HT-29 (cell line): Measurements from ENCODE around the gene RSPO3. TPM values are rescaled to one million over a fixed set of nuclear protein-coding genes. Genes with fewer than 3 reads are reported as not detected.
"Not testable (repeated sequence)": the region's sequence is repeated elsewhere in the genome, so short reads cannot be mapped to it uniquely, and the experiment has no call there.

Experiments
- DNase-seq: peaks from one replicate; pipeline ENCODE4 v3.0.0-alpha.2; 2015; ENCODE audit warnings: low spot score
- total RNA-seq: library from RNA; depleted of rRNA; stranded (reverse); fragments of >200 nt; shearing (Covaris generic); gene quantifications from 2 replicates; pipeline ENCODE4 v1.2.3, GENCODE V29; 2014; rRNA removed

RSPO3 gene
- total RNA-seq, 1 experiment from 2014 or later = not detected

GRCh38 chr6:127202676-127203075, 84.2 kb downstream of the RSPO3 start:
- no peak for DNase-seq

DNA sequence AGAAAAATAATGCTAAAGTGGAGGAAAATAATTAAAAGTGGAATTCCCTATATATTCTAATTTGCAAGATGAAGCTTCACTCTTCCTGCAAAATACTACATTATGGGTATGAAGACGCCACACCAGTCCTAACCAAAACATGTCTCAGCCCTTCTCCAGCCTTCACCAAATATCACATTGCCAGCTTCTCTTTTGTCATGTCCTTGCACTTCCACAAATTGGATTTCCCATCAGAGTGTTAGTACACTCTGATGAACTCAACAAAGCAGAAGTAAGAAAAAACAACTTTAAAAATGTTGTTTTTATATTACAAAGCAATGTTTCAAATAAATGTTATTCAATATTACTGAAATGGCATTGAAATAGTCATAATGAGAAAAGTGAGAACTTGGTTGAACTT, 85.8 kb downstream of the RSPO3 start:
- no peak for DNase-seq

DNA sequence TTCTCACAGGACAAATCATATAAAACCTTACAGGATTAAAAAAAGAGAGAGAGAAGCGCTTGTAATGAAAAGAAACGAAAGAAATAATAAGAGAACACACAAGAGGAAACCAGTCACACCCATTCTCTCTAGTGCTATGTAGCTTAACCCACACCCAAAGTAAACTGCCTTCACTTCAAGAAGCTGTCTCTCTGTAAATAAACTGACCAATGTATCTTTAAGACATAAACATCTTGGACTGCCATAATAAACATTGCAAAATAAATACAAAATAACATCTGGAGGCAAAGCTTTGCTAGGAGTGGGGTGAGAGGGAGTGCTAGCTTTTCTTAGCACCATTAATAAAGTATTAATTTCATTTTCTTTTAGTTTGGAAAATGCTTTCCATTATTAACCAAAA, 86.6 kb downstream of the RSPO3 start:
- DNase-seq = no peak

DNA sequence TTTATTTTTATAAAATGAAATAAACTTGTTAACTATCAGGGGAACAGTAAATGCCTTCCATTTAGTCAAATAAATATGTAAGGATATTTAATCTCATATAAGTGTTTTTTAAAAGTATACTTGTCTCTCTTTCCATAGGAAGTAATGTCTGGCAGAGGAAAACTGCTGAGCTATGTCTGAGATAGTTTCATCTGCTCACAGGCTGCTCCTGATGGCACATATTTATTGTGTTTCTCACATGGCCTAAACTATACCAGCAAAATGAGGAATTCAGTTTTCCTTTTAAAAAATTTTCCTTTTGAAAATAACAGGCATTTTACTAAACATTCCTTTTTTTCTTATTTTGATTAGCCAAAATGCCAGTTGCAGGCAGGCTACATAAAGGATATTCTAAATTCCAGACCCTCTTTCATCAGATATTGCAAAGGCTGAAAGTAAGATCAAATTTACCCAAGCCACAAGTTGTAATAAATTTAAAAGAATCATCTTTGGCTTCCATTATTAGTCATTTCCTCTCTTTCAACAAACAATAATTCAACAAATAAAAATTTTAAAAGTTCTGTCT, 88.1 kb downstream of the RSPO3 start:
- DNase-seq = no peak

GRCh38 chr6:127207591-127208120, 89.2 kb downstream of the RSPO3 start:
- DNase-seq = no peak

- DNase-seq = no peak
Measured at GRCh38 chr6:127210725-127211124, 92.3 kb downstream of the RSPO3 start.

DNA sequence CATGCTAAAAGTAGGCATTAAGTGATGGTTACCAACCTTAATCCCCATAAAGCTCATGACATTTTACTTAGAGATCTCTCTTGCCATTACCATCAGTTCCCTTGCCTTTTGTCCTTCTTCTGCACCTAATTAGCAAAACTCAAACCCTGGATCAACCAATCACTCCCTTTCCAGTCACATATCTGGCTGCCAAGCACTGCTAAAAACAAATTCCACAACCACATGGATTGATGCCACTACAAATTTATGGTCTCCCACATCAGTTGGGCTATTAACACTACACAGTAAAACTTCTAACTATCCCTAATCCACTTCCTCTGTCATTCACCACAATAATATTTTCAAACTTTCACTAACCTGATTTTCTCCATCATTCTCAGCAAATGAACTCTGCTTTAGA, 93.9 kb downstream of the RSPO3 start:
- DNase-seq = no peak

GRCh38 chr6:127214032-127214431, 95.6 kb downstream of the RSPO3 start:
- DNase-seq = not testable (repeated sequence)

GRCh38 chr6:127214531-127214930, 96.1 kb downstream of the RSPO3 start:
- not testable (repeated sequence) for DNase-seq

- DNase-seq = no peak
Measured at GRCh38 chr6:127215931-127216330, 97.5 kb downstream of the RSPO3 start.

- no peak for DNase-seq
Measured at GRCh38 chr6:127216810-127217789, 98.6 kb downstream of the RSPO3 start.

GRCh38 chr6:127219869-127220268, 101.4 kb downstream of the RSPO3 start:
- no peak for DNase-seq

- no peak for DNase-seq
Measured at GRCh38 chr6:127221201-127221600, 102.7 kb downstream of the RSPO3 start.

DNA sequence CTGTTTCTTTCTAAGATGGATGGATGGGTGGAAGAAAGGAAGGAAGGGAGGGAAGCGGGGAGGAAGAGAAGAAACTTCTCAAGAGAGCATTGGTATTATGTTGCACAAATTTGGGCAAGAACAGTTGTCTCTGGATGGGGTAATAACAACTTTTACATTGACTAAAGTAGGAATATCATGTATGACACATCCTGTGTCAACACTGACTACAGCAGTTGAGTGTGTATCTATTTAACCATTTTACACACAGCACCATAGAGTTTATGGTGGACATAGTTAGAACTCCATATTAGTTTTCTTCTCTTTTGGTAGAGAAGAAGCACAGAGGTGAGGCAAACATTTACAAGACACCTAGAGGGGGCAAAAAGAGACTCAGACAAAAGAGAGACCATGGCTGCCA, 103.9 kb downstream of the RSPO3 start:
- DNase-seq = no peak

GRCh38 chr6:127225497-127225896, 107.0 kb downstream of the RSPO3 start:
- DNase-seq = no peak

- DNase-seq = not testable (repeated sequence)
Measured at GRCh38 chr6:127233819-127234218, 115.3 kb downstream of the RSPO3 start.

- no peak for DNase-seq
Measured at GRCh38 chr6:127243501-127243900, 125.0 kb downstream of the RSPO3 start.

Other genes starting within 250 kb of the RSPO3 start
- gene RNF146, start 148.2 kb downstream of the RSPO3 start, total RNA-seq = 6.3 and 9.0 TPM in 2 replicates
- 20.6 and 24.4 TPM in 2 replicates for gene ECHDC1, start 224.9 kb downstream of the RSPO3 start, total RNA-seq